ENCODE data around the gene SELENOP. TPM values are rescaled to one million over a fixed set of nuclear protein-coding genes. Genes with fewer than 3 reads are reported as not detected.

The SELENOP gene
- total and polyA plus RNA-seq, 9 of the 15 experiments (the other 6 are each of a cell fraction or from before 2014, with no cell fraction given): 3.2 to 6.3 (median 4.5) TPM

GRCh38 chr5:42806701-42807262 is 4.9 kb downstream of the SELENOP start:
- Histone ChIP-seq H3K36me3 (ENCODE audit: control insufficient read depth, insufficient read depth, low read length) (no peaks in the 10 kb centered on the region), H3K4me3 (no peak overlapping the region), H3K9me1 (ENCODE audit: control insufficient read depth, insufficient read depth, low read length) (no peaks in the 10 kb centered on the region), H3K4me2 (ENCODE audit: insufficient read depth, low read length) (no peak overlapping the region), H3K9me3 (replicated peaks; ENCODE audit: control insufficient read depth, insufficient read depth, low read depth, low read length) (no peaks in the 10 kb centered on the region), H2AFZ (ENCODE audit: low read depth, low read length) (no peak overlapping the region), H3K4me1 (replicated peaks in 1 of 2; ENCODE audit: control insufficient read depth in 2 of 2, insufficient read depth in 2 of 2, low read length in 2 of 2) (no peaks in the 10 kb centered on the region), H3K27me3 (ENCODE audit: control insufficient read depth in 2 of 2, insufficient read depth in 2 of 2, low read length in 2 of 2) (no peaks in the 10 kb centered on the region), H3K9ac (ENCODE audit: insufficient read depth in 1 of 2, low read depth in 2 of 2, low read length in 2 of 2) (no peak overlapping the region), H4K20me1 (replicated peaks; ENCODE audit: control insufficient read depth, insufficient read depth, low read length) (no peaks in the 10 kb centered on the region), H3K79me2 (ENCODE audit: control insufficient read depth, insufficient read depth, low read length) (no peaks in the 10 kb centered on the region), H3K27ac (ENCODE audit: extremely low read depth, low read depth, low read length) (no peak overlapping the region)
- TF ChIP-seq IRF9 (tag; IDR thresholded peaks at IDR 0.05) (no peak), HBP1 (CRISPR knock-in tag; IDR thresholded peaks at IDR 0.05) (no peak), ZBED1 (IDR thresholded peaks at IDR 0.05) (no peak), MAFK (IDR thresholded peaks at IDR 0.05; ENCODE audit: low read length) (no peak), ZNF639 (CRISPR knock-in tag; conservative IDR thresholded peaks at IDR 0.05 in 1 of 2, IDR thresholded peaks at IDR 0.05 in 1 of 2) (no peak), ZNF23 (CRISPR knock-in tag; IDR thresholded peaks at IDR 0.05) (no peak), ZNF280A (IDR thresholded peaks at IDR 0.05; ENCODE audit: low read depth, partially characterized antibody) (no peak), EP400 (IDR thresholded peaks at IDR 0.05) (no peak), C11orf30 (IDR thresholded peaks at IDR 0.05; ENCODE audit: low read depth) (no peak)
- intact Hi-C loops (cut with micrococcal nuclease): loop anchor here (5.0 kb wide), 1 partner anchor 81 kb away; no protein-coding TSS in a partner anchor
- FAIRE-seq: no peak
- in situ Hi-C loops (cut with MboI): no loop called here
- DNase-seq (ENCODE audit: extremely low read depth in 1 of 4, low spot score in 3 of 4): no peak
- CTCF ChIA-PET (ENCODE audit: low intra/inter-chr PET ratio): no interaction called here
- WGBS (ENCODE audit: insufficient coverage, low coverage, missing lambda C conversion rate): 29% methylated on average over 3 of the region's 3 CpGs
- BruUV-seq (replicated peaks): no TSS peak
- POLR2A ChIA-PET: no interaction called here
- no peak for ATAC-seq

All from K562 (cell line).